ENCODE data around the gene MMP28. TPM values are rescaled to one million over a fixed set of nuclear protein-coding genes. Genes with fewer than 3 reads are reported as not detected.
A peak's percentile ranks its signal among the peaks of the same experiment; 100 is the strongest.

Gene MMP28
- total RNA-seq, 1 experiment from 2014 or later = not detected

DNA sequence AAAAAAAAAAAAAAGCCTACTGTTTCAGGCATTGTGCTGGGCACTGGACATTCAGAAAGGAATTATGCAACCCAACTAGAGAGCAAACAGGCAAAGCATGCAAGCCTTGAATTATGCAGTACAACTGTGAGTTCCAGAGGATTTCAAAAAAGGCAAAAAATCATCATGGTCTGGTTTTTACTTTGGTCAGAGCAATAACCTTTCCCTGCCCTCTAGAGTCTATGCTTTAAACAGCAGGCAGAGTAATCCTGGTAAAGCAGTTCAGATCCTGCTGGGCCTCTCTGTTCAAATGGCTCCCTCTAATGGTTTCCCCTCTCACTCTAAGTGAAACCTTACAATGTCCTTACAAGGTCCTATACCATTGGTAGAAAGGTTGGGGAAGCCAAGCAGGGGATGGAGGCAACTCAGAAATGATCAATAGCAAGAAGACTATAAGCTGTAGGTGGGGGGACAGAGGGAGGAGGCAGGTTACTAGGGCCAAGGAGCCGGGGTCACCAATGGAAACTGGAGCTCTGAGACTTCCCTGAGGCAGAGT, 9.3 kb upstream of the MMP28 start:
- Histone ChIP-seq H3K27me3 (ENCODE audit: insufficient read depth, low read length) (no peaks in the 10 kb centered on the region), H3K4ac (ENCODE audit: low read depth, low read length) (no peak overlapping the region), H3K9ac (ENCODE audit: extremely low read depth, insufficient read length, low read length) (no peak overlapping the region), H2BK120ac (ENCODE audit: low read depth, low read length, poor library complexity, severe bottlenecking) (no peak overlapping the region), H3K23me2 (ENCODE audit: insufficient read length, low read depth, low read length, poor library complexity, severe bottlenecking) (no peaks in the 10 kb centered on the region), H4K91ac (ENCODE audit: insufficient read length, low read depth, low read length) (no peak overlapping the region), H3K14ac (ENCODE audit: insufficient read depth, low read length) (no peak overlapping the region), H3T11ph (ENCODE audit: low read length) (no peak overlapping the region), H4K8ac (replicated peaks; ENCODE audit: insufficient read length, low read depth, low read length) (no peak overlapping the region), H3K4me2 (ENCODE audit: insufficient read depth, insufficient read length, low read length) (no peak overlapping the region), H3K23ac (ENCODE audit: insufficient read length, low read depth, low read length) (no peak overlapping the region), H2BK5ac (ENCODE audit: insufficient read length, low read length) (no peak overlapping the region), H4K20me1 (ENCODE audit: control insufficient read depth, insufficient read depth, insufficient read length) (no peaks in the 10 kb centered on the region), H3K4me1 (ENCODE audit: insufficient read depth, low read length) (no peaks in the 10 kb centered on the region), H2BK12ac (ENCODE audit: insufficient read length, low read depth, low read length) (no peak overlapping the region), H4K5ac (ENCODE audit: insufficient read length, low read depth, low read length) (no peak overlapping the region), H2AFZ (ENCODE audit: low read length) (no peak overlapping the region), H3K56ac (ENCODE audit: insufficient read length, low read depth, low read length) (no peak overlapping the region), H3K79me2 (ENCODE audit: insufficient read depth, low read length) (no peaks in the 10 kb centered on the region; the same call in 1 of the 2 replicates), H2BK15ac (ENCODE audit: low read depth, low read length) (no peak overlapping the region), H3K79me1 (ENCODE audit: insufficient read depth, low read depth, low read length, poor library complexity, severe bottlenecking) (no peaks in the 10 kb centered on the region), H2BK20ac (ENCODE audit: low read depth, low read length, poor library complexity, severe bottlenecking) (no peak overlapping the region), H3K9me3 (ENCODE audit: control insufficient read depth, low read depth, low read length) (no peaks in the 10 kb centered on the region), H2AK5ac (ENCODE audit: insufficient read length, low read length) (no peak overlapping the region), H3K18ac (ENCODE audit: insufficient read length, low read depth, low read length) (peak overlapping the region; percentile 43), H3K27ac (ENCODE audit: insufficient read length, low read depth, low read length) (no peak overlapping the region)
- H3K4me1 Mint-ChIP-seq = peaks cover 17 to 18% of the 10 kb centered on the region in 2 experiments
- H3K27me3 Mint-ChIP-seq (ENCODE audit: low read depth) = peaks cover 12% of the 10 kb centered on the region
- WGBS (ENCODE audit: extremely low coverage, insufficient read length, low lambda C conversion rate) = no CpG with 5 or more reads among the region's 1 CpG
- DNase-seq = peak; percentile 83
- no peak overlapping the region for H3K4me3 Mint-ChIP-seq
- H3K36me3 Mint-ChIP-seq (ENCODE audit: insufficient read depth in 1 of 3, low read depth in 3 of 3) = no peaks in the 10 kb centered on the region
- H3K9me3 Mint-ChIP-seq = no peaks in the 10 kb centered on the region
- 0 out of 7 replicates have a peak overlapping the region, but pooled peaks of 1 of the 3 experiments have one; percentile 39 for H3K27ac Mint-ChIP-seq
- TF ChIP-seq, protein P1, sequence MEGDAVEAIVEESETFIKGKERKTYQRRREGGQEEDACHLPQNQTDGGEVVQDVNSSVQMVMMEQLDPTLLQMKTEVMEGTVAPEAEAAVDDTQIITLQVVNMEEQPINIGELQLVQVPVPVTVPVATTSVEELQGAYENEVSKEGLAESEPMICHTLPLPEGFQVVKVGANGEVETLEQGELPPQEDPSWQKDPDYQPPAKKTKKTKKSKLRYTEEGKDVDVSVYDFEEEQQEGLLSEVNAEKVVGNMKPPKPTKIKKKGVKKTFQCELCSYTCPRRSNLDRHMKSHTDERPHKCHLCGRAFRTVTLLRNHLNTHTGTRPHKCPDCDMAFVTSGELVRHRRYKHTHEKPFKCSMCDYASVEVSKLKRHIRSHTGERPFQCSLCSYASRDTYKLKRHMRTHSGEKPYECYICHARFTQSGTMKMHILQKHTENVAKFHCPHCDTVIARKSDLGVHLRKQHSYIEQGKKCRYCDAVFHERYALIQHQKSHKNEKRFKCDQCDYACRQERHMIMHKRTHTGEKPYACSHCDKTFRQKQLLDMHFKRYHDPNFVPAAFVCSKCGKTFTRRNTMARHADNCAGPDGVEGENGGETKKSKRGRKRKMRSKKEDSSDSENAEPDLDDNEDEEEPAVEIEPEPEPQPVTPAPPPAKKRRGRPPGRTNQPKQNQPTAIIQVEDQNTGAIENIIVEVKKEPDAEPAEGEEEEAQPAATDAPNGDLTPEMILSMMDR (conservative IDR thresholded peaks at IDR 0.05) = peak; percentile 83

Data from H9 (cell line).